Measurements from ENCODE around the gene ASTN2. TPM values are rescaled to one million over a fixed set of nuclear protein-coding genes. Genes with fewer than 3 reads are reported as not detected.

Gene ASTN2
- total and polyA plus RNA-seq, 10 donors = 0.87 to 6.1 (median 3.7) TPM

- 56 to 84% (median 80%) methylated on average over 2 of the region's 2 CpGs for WGBS, 5 donors
- Histone ChIP-seq H3K36me3 (no peaks in the 10 kb centered on the region), H3K9me3 (no peaks in the 10 kb centered on the region), H3K4me3 (no peak overlapping the region), H3K27ac (no peak overlapping the region), H3K27me3 (replicated peaks in 1 of 7) (peaks cover 0 to 3% (median 0%) of the 10 kb centered on the region in 7 donors), H3K4me1 (no peaks in the 10 kb centered on the region)
- intact Hi-C loops (cut with DNase I; ENCODE audit: low total_unique reads) = no loop called here
- no peak for TF ChIP-seq CTCF (IDR thresholded peaks at IDR 0.05 in 8 of 11, conservative IDR thresholded peaks at IDR 0.05 in 3 of 11)
- TF ChIP-seq POLR2AphosphoS5 (IDR thresholded peaks at IDR 0.05) = no peak
- no peak for TF ChIP-seq POLR2A (IDR thresholded peaks at IDR 0.05)
- DNase-seq = no peak
Measured at GRCh38 chr9:117187498-117187897, 227.4 kb downstream of the ASTN2 start.

- H3K4me1 ChIP-seq = no peaks in the 10 kb centered on the region
Measured at GRCh38 chr9:117184173-117184572, 230.7 kb downstream of the ASTN2 start.

GRCh38 chr9:117182046-117182445 lies 232.8 kb downstream of the ASTN2 start:
- Histone ChIP-seq H3K27ac (no peak overlapping the region), H3K9me3 (peaks cover 0 to 20% (median 10%) of the 10 kb centered on the region in 8 donors), H3K27me3 (replicated peaks in 1 of 7) (peaks cover 0 to 3% (median 0%) of the 10 kb centered on the region in 7 donors), H3K36me3 (no peaks in the 10 kb centered on the region), H3K4me1 (no peaks in the 10 kb centered on the region), H3K4me3 (no peak overlapping the region)
- no peak for DNase-seq
- TF ChIP-seq CTCF (IDR thresholded peaks at IDR 0.05 in 8 of 11, conservative IDR thresholded peaks at IDR 0.05 in 3 of 11) = no peak
- no peak for TF ChIP-seq POLR2AphosphoS5 (IDR thresholded peaks at IDR 0.05)
- TF ChIP-seq POLR2A (IDR thresholded peaks at IDR 0.05) = no peak
- 57 to 78% (median 69%) methylated on average over 2 of the region's 2 CpGs for WGBS, 5 donors
- intact Hi-C loops (cut with DNase I; ENCODE audit: low total_unique reads) = no loop called here

More at GRCh38 chr9:117184173-117184572, 230.7 kb downstream of the ASTN2 start:
- WGBS, 5 donors = 53 to 83% (median 65%) methylated on average over 6 to 7 of the region's 7 CpGs
- Histone ChIP-seq H3K9me3 (peaks cover 0 to 20% (median 10%) of the 10 kb centered on the region in 8 donors), H3K27ac (no peak overlapping the region), H3K4me3 (no peak overlapping the region), H3K36me3 (no peaks in the 10 kb centered on the region), H3K27me3 (replicated peaks in 1 of 7) (peaks cover 0 to 3% (median 0%) of the 10 kb centered on the region in 7 donors)
- TF ChIP-seq POLR2AphosphoS5 (IDR thresholded peaks at IDR 0.05) = no peak
- no peak for TF ChIP-seq POLR2A (IDR thresholded peaks at IDR 0.05)
- no peak for TF ChIP-seq CTCF (IDR thresholded peaks at IDR 0.05 in 8 of 11, conservative IDR thresholded peaks at IDR 0.05 in 3 of 11)
- no peak for DNase-seq
- intact Hi-C loops (cut with DNase I; ENCODE audit: low total_unique reads) = no loop called here

- WGBS, 5 donors = 95 to 100% (median 100%) methylated on average over 1 to 2 of the region's 2 CpGs
- Histone ChIP-seq H3K9me3 (peaks cover 0 to 20% (median 10%) of the 10 kb centered on the region in 8 donors), H3K4me3 (no peak overlapping the region), H3K36me3 (no peaks in the 10 kb centered on the region), H3K4me1 (no peaks in the 10 kb centered on the region), H3K27me3 (replicated peaks in 1 of 7) (peaks cover 0 to 3% (median 0%) of the 10 kb centered on the region in 7 donors), H3K27ac (no peak overlapping the region)
- DNase-seq = no peak
- intact Hi-C loops (cut with DNase I; ENCODE audit: low total_unique reads) = no loop called here
- TF ChIP-seq CTCF (IDR thresholded peaks at IDR 0.05 in 8 of 11, conservative IDR thresholded peaks at IDR 0.05 in 3 of 11) (no peak), POLR2AphosphoS5 (IDR thresholded peaks at IDR 0.05) (no peak), POLR2A (IDR thresholded peaks at IDR 0.05) (no peak)
Measured at GRCh38 chr9:117180896-117181445, 233.9 kb downstream of the ASTN2 start.

All from spleen (tissue), 11 donors.